A204.1 (cell line): ENCODE measurements around the gene LPXN.

ENCODE experiments used
- FAIRE-seq: peaks from 2 replicates; lab custom pipeline; 2012; peaks lifted over from hg19 to GRCh38; lab: Jason Lieb, UNC

The LPXN gene

DNA sequence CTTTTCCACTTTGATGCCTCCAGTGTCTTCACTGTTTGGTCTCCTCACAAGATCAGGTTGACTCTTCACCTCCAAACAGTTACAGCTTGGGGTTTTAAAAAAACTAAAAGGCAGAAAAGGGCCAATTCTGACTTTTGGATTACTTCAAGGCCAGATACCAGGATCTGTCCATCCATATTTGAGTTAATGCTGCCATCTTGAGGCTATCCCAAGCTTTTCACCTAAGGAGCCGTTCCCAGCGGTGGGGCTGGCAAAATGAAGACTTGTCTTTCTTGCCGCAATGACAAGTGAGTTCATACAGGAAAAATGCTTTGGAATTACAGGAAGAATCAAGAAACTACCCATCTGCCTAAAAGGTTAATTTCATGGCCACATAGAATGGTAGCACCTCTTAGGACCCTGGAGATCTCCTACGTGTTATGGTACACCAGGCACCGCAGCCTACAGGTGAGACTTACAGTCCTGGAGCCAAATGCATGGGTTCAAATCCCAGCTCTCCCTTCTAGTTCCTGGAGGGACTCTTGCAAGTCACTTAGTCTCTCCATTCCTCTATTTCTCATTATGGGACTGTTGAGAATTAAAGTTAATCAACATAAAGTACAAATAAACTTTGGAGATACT lies 61.8 kb downstream of the LPXN start:
- FAIRE-seq, result peak; percentile 92

DNA sequence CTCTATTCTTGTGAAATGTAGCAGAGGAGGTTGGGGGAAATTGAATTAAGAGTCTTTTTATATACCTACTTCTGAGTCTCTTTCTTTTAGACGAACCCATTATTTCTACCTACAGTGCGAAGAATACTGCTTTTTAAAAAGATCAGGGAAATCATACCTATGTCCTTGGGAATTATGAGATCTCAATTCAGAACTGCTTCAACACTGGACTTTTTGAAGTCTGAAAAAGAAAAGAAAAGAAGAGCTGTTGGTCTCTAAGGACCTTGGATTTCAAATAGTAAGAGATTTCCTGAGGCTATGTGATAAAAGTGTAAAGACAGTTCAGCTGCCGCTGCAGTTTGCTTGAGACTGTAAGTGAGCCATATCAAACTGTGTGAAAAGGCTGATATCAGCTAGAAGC lies 64.0 kb downstream of the LPXN start:
- FAIRE-seq, result no peak

DNA sequence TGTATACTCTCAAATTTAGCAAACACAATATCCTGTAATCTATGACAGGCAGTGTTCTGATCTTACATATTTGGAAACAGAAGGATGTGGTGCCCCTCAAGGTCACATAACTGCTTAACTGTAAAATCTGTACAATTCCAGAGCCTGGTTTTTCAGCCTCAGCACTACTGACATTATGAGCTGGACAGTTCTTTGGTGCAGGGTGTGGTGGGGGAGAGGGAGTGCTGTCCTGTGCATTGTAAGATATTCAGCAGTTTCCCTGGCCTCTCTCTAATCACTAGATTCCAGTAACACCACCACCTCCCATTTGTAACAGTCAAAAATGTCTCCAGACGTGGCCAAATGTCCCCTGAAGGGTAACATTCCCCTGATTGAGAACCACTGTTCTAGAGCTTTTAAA lies 65.9 kb downstream of the LPXN start:
- FAIRE-seq, result no peak

DNA sequence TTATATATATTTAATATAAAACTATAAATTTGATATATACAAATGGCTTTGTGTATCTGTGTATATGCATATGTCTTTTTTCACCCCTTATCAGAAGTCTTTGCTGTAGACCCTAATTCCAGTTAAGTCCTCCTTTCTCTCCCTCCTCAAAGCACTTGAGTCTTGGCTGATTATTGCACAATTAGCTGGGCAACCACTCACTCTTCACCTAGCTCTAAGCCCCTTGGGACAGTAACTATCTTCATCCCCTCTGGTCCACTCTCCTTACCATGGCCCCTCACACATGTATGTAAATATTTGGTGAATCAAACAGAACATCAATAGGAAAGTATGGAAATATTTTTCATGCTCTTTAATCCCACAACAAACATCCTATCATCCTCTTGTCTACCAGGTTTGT lies 66.8 kb downstream of the LPXN start:
- FAIRE-seq, result no peak

DNA sequence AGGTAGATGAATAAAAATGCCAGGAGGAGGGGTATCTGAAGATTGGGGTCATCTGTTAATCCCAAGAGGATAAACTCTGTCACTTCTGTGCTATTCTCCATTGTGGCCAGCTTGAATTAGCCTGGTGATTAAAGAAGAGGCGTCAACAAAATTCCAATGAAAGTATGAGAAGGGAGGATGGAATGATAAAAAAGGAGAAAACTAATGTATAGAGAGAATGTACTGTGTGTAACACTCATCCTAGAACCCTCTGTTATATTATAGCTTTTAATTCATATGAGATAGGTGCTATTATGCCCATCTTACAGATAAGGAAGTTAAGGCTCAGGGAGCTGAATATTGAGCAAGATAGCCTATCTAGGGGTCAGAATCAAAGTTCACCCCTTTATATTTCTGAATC lies 67.7 kb downstream of the LPXN start, which contains the start of gene OR5B21:
TSS of gene OR5B21 (minus strand) at position 101 of the 400 bp plus-strand sequence. CDS start at position 101, 0 bp downstream.
- FAIRE-seq, result no peak

GRCh38 chr11:58507355-58507754 lies 68.3 kb downstream of the LPXN start:
- FAIRE-seq, result no peak

DNA sequence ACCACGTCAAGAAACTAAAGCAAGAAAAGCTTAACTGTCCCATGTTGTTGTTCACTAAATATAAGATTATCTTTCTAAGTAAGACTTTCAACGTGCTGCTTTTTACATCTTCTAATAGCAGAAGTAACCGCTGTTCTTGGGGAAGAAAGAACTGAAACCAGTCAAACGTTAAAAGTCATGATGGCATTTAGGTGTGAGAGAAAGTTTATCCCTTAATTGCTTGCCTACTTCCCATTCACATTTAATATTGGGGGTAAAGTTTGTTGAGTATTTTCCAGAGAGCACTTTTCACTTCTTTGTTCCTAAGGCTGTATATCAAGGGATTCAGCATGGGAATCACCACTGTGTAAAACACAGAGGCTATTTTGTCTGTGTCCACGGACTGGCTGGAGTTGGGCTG lies 68.7 kb downstream of the LPXN start:
- FAIRE-seq, result no peak

- FAIRE-seq, result no peak
These were observed 69.8 kb downstream of the LPXN start for GRCh38 chr11:58505849-58506248.

DNA sequence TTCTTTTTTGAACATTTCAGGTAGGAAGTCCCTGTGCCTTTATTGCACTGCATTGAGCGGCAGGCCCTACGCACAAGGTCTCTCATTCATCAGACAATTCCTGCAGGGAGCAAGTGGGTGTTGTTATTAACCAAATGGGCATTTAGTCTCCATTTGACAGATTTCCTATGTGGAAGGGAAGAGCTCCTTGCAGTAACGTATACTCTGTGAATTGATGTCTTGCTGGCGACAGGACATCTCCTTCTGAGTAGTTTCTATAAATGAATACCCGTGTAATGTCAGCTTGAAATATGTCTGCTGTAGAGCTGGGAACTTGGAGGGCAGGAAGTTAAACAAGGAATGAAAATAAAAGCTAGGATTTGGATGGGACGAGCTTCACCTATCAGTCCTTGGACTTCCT lies 71.4 kb downstream of the LPXN start:
- FAIRE-seq, result no peak

DNA sequence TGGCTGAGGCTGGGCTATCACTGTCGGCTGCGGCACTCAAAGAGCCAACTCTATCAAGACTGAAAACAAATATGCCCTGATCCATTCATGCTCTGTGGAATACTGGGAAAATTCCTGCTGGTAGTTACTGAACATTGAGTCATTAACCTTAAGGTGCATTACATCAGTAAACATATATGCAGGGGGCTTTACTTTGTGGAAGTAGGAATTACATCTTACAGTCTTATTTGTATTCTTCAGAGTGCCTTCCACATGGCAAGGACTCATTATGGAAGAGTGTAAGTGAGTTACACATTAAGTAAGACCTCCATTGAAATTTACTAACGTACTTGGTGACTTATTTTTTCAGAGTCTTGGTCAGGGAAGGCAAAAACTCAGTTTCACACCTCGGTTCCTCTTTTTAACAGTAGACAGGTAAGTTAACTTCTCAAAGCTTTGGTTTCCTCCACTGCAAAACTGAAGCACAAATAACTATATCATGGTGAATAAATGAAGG lies 72.2 kb downstream of the LPXN start:
- no peak for FAIRE-seq

- FAIRE-seq, result no peak
These were observed 73.7 kb downstream of the LPXN start for GRCh38 chr11:58502004-58502403.

DNA sequence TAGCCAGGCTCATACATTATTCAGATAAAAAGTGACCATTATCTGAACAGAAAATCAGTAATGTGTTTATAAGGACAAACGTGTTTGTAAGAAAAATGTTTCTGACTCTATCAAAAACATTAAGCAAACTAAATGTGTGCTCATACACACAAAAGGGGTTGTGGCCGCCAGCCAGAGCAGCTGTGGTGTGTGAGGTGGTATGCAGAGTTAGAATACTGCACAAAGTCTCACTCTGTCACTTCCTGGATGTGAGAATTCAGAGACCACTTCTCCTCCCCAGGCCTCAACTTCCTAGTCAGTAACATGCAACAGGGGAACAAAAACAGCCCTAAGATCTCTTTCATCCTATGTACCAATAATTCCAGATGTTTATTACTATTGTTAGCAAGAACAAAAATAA lies 77.2 kb downstream of the LPXN start:
- no peak for FAIRE-seq

GRCh38 chr11:58497951-58498350 lies 77.7 kb downstream of the LPXN start:
- no peak for FAIRE-seq

DNA sequence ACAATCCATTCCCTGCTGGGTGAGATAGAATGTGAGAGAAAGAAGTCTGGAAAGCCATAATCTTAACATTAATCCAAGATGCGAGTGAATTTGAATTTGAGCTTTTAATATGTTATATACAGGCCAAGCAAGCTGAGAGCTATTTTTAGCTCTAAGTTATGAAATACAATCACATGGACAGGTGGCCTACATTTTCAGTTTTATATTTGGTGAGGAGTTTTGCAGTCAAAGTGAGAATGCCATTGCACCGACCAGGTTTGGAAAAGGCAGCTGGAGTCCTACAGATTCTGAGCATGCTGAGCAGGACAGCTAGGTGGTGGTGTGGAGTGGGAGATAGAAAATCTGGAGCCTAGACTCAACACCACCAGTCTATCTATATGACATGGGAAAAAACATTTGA lies 79.8 kb downstream of the LPXN start:
- no peak for FAIRE-seq

- no peak for FAIRE-seq
These were observed 81.6 kb downstream of the LPXN start for GRCh38 chr11:58494101-58494500.

GRCh38 chr11:58493676-58494075 lies 82.0 kb downstream of the LPXN start:
- no peak for FAIRE-seq

GRCh38 chr11:58490827-58491226 lies 84.8 kb downstream of the LPXN start:
- FAIRE-seq, result no peak

GRCh38 chr11:58487170-58487569 lies 88.5 kb downstream of the LPXN start:
- FAIRE-seq, result no peak

- no peak for FAIRE-seq
These were observed 89.7 kb downstream of the LPXN start for GRCh38 chr11:58485961-58486360.
